GM10248 (cell line): ENCODE measurements around the gene CDKL1.
"Not testable (repeated sequence)": the region's sequence is repeated elsewhere in the genome, so short reads cannot be mapped to it uniquely, and the experiment has no call there.

Source experiments
- CTCF ChIA-PET: fragments of 300-600 bp; sonication (Branson Sonifier 250); formaldehyde crosslinking; extraction: SDS; loops from one replicate; lab custom pipeline; 2021; ENCODE audit warnings: antibody characterized with exemption; lab: Yijun Ruan, JAX
- POLR2A ChIA-PET: fragments of 350-650 bp; sonication (Branson Sonifier 250); formaldehyde crosslinking; extraction: SDS; loops from one replicate; lab custom pipeline; 2020; ENCODE audit warnings: antibody characterized with exemption; lab: Yijun Ruan, JAX
- DNase-seq: peaks from one replicate; pipeline ENCODE4 v3.0.0; 2012; ENCODE audit errors: extremely low spot score
- TF ChIP-seq, protein P1 (sequence below): IDR thresholded peaks from 2 replicates; pipeline ENCODE4 v1.5.1; 2012; ENCODE audit warnings: mild to moderate bottlenecking, low read depth; ENCODE audit errors: extremely low read depth, missing control alignments, control extremely low read depth

Gene CDKL1

DNA sequence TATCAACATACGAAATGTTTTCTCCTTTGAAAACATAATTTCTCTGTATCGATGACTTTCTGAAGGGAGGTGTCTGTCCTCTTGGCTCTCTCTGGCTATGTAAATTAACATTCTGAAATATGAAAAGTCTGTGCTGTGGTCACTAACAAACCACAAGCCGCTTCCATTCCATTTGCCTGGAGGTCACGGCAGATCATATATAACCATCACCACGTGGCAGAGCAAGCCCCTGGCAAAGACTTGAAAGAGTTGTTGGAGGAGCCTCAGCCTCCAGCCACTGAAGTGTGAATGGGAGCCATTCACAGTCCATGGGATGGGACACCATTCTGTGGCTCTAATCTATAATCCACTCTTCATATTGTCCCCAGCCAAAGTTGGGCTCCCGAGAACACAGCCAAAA lies 39.6 kb downstream of the CDKL1 start:
- TF ChIP-seq, protein P1, sequence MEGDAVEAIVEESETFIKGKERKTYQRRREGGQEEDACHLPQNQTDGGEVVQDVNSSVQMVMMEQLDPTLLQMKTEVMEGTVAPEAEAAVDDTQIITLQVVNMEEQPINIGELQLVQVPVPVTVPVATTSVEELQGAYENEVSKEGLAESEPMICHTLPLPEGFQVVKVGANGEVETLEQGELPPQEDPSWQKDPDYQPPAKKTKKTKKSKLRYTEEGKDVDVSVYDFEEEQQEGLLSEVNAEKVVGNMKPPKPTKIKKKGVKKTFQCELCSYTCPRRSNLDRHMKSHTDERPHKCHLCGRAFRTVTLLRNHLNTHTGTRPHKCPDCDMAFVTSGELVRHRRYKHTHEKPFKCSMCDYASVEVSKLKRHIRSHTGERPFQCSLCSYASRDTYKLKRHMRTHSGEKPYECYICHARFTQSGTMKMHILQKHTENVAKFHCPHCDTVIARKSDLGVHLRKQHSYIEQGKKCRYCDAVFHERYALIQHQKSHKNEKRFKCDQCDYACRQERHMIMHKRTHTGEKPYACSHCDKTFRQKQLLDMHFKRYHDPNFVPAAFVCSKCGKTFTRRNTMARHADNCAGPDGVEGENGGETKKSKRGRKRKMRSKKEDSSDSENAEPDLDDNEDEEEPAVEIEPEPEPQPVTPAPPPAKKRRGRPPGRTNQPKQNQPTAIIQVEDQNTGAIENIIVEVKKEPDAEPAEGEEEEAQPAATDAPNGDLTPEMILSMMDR, result no peak
- no peak for DNase-seq
- CTCF ChIA-PET, result interaction anchor here (1.2 to 1.8 kb wide), 4 partner anchors 11 to 46 kb away, joined by 4 read pairs; partner anchors contain the start of gene L2HGDH
- POLR2A ChIA-PET, result no interaction called here

DNA sequence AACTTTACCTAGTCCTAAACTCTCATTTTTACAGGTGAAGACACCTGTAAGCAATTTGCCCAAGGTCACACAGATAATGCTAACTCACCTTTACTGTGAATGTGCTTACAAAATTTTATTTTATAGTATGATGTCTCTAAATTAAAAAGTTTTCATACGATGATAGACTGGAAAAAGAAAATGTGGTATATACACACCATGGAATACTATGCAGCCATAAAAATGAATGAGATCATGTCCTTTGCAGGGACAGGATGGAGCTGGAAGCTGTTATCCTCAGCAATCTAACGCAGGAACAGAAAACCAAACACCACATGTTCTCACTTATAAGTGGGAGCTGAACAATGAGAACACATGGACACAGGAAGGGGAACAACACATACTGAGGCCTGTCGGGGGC lies 40.4 kb downstream of the CDKL1 start:
- POLR2A ChIA-PET, DNase-seq: not testable (repeated sequence)
- CTCF ChIA-PET, result interaction anchor here (0.7 to 1.8 kb wide), 8 partner anchors 8 to 39 kb away, joined by 3 to 8 read pairs (median 4); no protein-coding TSS in a partner anchor

DNA sequence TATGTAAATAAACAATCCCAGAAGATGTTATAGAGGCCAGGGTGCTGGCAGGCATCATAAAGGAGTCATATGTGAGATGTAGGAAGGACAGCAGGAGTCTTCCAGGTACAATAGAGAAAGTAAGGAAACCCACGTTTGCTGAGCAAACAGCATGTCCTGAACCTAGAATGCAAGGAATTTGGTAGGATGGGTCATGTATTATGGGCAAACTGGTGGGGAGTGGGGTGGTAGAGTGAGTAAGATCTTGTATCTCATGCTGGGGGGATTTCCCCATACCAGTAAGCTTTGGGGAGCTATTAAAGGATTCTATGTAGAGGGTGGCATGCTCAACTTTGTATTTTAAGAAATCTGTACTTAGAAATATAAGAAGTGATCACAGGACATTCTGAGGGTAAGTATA lies 41.0 kb downstream of the CDKL1 start:
- DNase-seq, result no peak
- ChIA-PET CTCF (interaction anchor here (0.7 to 1.8 kb wide), 7 partner anchors 8 to 38 kb away, joined by 3 to 8 read pairs (median 4); no protein-coding TSS in a partner anchor), POLR2A (no interaction called here)
- TF ChIP-seq, protein P1, result no peak

DNA sequence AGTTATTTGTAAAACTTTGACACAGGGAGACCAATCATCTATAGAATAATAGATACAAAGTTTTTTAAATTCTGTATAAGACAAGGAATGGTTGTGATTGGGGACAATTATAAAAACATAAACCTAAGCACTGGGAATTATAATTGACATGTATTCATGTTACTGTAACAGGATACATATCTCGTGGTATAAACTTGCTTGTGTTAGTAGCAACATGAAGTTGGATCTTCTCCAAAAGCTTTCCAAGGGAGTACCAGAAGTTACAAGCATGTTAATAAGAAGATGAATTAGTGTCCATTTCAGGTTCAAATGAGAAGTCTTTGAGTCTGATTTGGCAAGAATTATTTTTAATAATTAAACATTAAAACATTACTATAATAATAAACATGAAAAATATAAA lies 42.2 kb downstream of the CDKL1 start:
- ChIA-PET POLR2A (no interaction called here), CTCF (interaction anchor here (1.4 kb wide), 2 partner anchors 8 to 10 kb away, joined by 3 to 5 read pairs; no protein-coding TSS in a partner anchor)
- TF ChIP-seq, protein P1, result no peak
- DNase-seq, result no peak

DNA sequence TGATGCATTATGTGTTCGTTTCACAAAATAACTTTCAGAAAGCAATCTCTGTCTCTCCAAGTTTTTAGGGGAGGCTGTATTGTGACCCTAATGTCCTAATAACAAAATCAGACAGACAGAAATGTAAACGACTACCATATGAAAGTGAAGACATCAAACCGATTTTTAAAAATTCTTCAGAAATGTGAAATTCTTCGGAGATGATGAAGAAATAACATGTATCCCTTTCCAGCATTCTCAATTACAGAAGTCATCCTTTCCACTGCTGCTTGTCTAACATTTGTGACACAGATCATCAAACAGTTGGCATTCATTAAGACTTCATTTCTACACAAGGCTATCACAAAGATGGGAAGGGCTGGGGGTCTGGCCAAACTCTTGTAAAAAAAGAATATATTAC lies 43.6 kb downstream of the CDKL1 start:
- CTCF ChIA-PET, result interaction anchor here (1.4 kb wide), 1 partner anchor 10 kb away, joined by 3 read pairs; no protein-coding TSS in a partner anchor
- TF ChIP-seq, protein P1, result no peak
- POLR2A ChIA-PET, result no interaction called here
- no peak for DNase-seq

DNA sequence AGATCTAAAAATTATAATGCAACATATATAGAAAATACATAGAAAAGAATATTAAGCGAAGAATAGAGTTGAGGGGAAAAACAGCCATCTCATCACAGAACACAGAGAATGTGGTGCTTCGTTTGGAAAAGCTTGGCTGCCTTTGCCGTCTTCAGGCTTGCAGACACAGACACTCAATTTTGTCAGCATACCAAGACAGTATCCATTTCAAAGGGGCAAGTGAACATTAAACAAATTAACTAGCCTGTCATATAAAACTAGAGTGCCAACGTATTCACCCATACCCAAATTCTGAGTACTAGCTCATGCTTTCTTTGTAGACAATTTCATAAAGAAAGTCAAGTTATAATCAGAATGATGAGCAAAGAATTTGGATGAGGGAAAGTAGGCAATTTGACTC lies 44.1 kb downstream of the CDKL1 start:
- POLR2A ChIA-PET, result no interaction called here
- TF ChIP-seq, protein P1, result no peak
- no peak for DNase-seq
- CTCF ChIA-PET, result no interaction called here

DNA sequence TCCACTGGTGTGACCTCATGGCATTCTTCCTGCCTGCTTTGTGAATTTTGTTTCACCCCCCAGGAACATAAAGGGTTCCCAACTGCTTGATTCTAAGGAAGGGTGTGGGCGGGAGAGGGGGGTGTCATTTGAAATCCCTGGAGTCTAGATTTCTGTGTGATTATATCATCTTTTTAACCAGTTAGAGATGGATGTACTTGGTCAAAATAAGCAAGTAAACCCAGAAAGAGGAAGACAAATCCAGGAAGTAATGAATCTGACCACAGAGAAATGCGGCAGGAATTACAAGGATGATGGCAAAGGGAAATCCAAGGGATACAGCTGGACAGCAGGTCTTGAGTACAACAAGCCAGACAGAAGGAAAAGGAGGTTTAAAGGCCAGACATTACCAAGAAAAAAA lies 45.7 kb downstream of the CDKL1 start:
- CTCF ChIA-PET, result interaction anchor here (0.8 to 1.9 kb wide), 7 partner anchors 9 to 364 kb away, joined by 3 to 9 read pairs (median 3); no protein-coding TSS in a partner anchor
- POLR2A ChIA-PET, result no interaction called here
- no peak for DNase-seq
- TF ChIP-seq, protein P1, result no peak
